Thoracic aorta (tissue), 2 donors: Measurements from ENCODE around the gene ZIC1. TPM values are rescaled to one million over a fixed set of nuclear protein-coding genes. Genes with fewer than 3 reads are reported as not detected.

Source experiments
- ATAC-seq: fragments of 150-250 bp; one replicate; pipeline ENCODE4 v1.8.0; 2017; ENCODE audit warnings: low read depth; ENCODE audit not compliant: insufficient number of reproducible peaks, low FRiP score
- DNase-seq: peaks from one replicate; pipeline ENCODE4 v3.0.0-alpha.2; 2020; ENCODE audit warnings: low spot score
- H3K27ac ChIP-seq, 2 donors: fragments of 200-600 bp; sonication (generic); 1 replicate in 1 of 2; 2 replicates in 1 of 2; pipeline ENCODE4 v1.5.1; 2016; ENCODE audit warnings: mild to moderate bottlenecking in 2 of 2, moderate library complexity in 2 of 2
- H3K27me3 ChIP-seq: fragments of 200-600 bp; sonication (generic); replicated peaks from 2 replicates; pipeline ENCODE4 v1.6.0; 2016; ENCODE audit warnings: mild to moderate bottlenecking; ENCODE audit not compliant: insufficient read depth
- H3K36me3 ChIP-seq: fragments of 200-600 bp; sonication (generic); one replicate; pipeline ENCODE4 v1.5.1; 2016
- H3K4me1 ChIP-seq, 2 donors: fragments of 200-600 bp; sonication (generic); 1 replicate in 1 of 2; 2 replicates in 1 of 2; pipeline versions ENCODE4 v1.5.1 to v1.6.0; 2016; ENCODE audit warnings: low read depth in 2 of 2, mild to moderate bottlenecking in 1 of 2; ENCODE audit not compliant: control insufficient read depth in 1 of 2
- H3K4me3 ChIP-seq: fragments of 200-600 bp; sonication (generic); 2 replicates; pipeline ENCODE4 v1.5.1; 2016; ENCODE audit warnings: mild to moderate bottlenecking
- H3K9me3 ChIP-seq: fragments of 200-600 bp; sonication (generic); 2 replicates; pipeline ENCODE4 v1.5.1; 2016
- total RNA-seq, 2 donors: library from RNA; depleted of rRNA; stranded (reverse); fragments of >200 nt; gene quantifications; one replicate each; pipeline versions ENCODE4 v1.1.0 to v1.2.3, GENCODE V29; 2016
- TF ChIP-seq, protein P1 (sequence below): fragments of 200-600 bp; sonication (generic); IDR thresholded peaks from one replicate; pipeline ENCODE4 v1.5.1; 2019; ENCODE audit warnings: antibody characterized with exemption

Gene ZIC1
- total RNA-seq, 2 donors from 2014 or later = 0.07 TPM; not detected in 1

GRCh38 chr3:147397155-147397874 lies 11.8 kb upstream of the ZIC1 start:
- Histone ChIP-seq H3K27me3 (peaks cover 19% of the 10 kb centered on the region), H3K36me3 (no peaks in the 10 kb centered on the region), H3K4me3 (peak overlapping the region; percentile 24), H3K27ac (no peak overlapping the region), H3K4me1 (peaks cover 21 to 41% of the 10 kb centered on the region in 2 donors), H3K9me3 (no peaks in the 10 kb centered on the region)
- TF ChIP-seq, protein P1, sequence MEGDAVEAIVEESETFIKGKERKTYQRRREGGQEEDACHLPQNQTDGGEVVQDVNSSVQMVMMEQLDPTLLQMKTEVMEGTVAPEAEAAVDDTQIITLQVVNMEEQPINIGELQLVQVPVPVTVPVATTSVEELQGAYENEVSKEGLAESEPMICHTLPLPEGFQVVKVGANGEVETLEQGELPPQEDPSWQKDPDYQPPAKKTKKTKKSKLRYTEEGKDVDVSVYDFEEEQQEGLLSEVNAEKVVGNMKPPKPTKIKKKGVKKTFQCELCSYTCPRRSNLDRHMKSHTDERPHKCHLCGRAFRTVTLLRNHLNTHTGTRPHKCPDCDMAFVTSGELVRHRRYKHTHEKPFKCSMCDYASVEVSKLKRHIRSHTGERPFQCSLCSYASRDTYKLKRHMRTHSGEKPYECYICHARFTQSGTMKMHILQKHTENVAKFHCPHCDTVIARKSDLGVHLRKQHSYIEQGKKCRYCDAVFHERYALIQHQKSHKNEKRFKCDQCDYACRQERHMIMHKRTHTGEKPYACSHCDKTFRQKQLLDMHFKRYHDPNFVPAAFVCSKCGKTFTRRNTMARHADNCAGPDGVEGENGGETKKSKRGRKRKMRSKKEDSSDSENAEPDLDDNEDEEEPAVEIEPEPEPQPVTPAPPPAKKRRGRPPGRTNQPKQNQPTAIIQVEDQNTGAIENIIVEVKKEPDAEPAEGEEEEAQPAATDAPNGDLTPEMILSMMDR = no peak
- DNase-seq = no peak
- no peak for ATAC-seq

GRCh38 chr3:147397875-147398812 lies 11.0 kb upstream of the ZIC1 start:
- TF ChIP-seq, protein P1 = no peak
- H3K27ac ChIP-seq = no peak overlapping the region
- H3K36me3 ChIP-seq = no peaks in the 10 kb centered on the region
- DNase-seq = no peak
- H3K4me1 ChIP-seq = peaks cover 13 to 33% of the 10 kb centered on the region in 2 donors
- no peaks in the 10 kb centered on the region for H3K9me3 ChIP-seq
- ATAC-seq = no peak
- peak overlapping the region; percentile 24 for H3K4me3 ChIP-seq
- peaks cover 13% of the 10 kb centered on the region for H3K27me3 ChIP-seq

GRCh38 chr3:147398813-147399534 lies 10.2 kb upstream of the ZIC1 start:
- H3K27me3 ChIP-seq = peaks cover 8% of the 10 kb centered on the region
- ATAC-seq = no peak
- H3K9me3 ChIP-seq = no peaks in the 10 kb centered on the region

GRCh38 chr3:147400111-147400510 lies 9.1 kb upstream of the ZIC1 start:
- ATAC-seq (no peak), DNase-seq (no peak)
- TF ChIP-seq, protein P1 = no peak
- Histone ChIP-seq H3K27me3 (peaks cover 10% of the 10 kb centered on the region), H3K27ac (no peak overlapping the region), H3K4me3 (no peak overlapping the region), H3K4me1 (peaks cover 4 to 27% of the 10 kb centered on the region in 2 donors), H3K9me3 (no peaks in the 10 kb centered on the region), H3K36me3 (no peaks in the 10 kb centered on the region)

More at GRCh38 chr3:147398813-147399534, 10.2 kb upstream of the ZIC1 start:
- H3K4me3 ChIP-seq = no peak overlapping the region
- H3K27ac ChIP-seq = no peak overlapping the region
- H3K4me1 ChIP-seq = peaks cover 5 to 27% of the 10 kb centered on the region in 2 donors
- no peaks in the 10 kb centered on the region for H3K36me3 ChIP-seq
- TF ChIP-seq, protein P1 = no peak
- no peak for DNase-seq
